Keratinocyte (primary cell): ENCODE data around the gene CCDC28B.

ENCODE experiments used
- EZH2 ChIP-seq: IDR thresholded peaks from one replicate; pipeline ENCODE4 v1.6.1; 2012; ENCODE audit warnings: inconsistent platforms, mild to moderate bottlenecking, low read length, moderate library complexity
- TF ChIP-seq, protein P1 (sequence below), 3 experiments: IDR thresholded peaks in 1 of 3; conservative IDR thresholded peaks in 1 of 3; optimal IDR thresholded peaks in 1 of 3; 2 replicates in 2 of 3; 3 replicates in 1 of 3; pipeline versions ENCODE3 to v1.5.1; 2011; ENCODE audit warnings: low read length in 3 of 3, mild to moderate bottlenecking in 3 of 3, moderate library complexity in 2 of 3, control low read depth in 1 of 3, inconsistent platforms in 1 of 3; ENCODE audit not compliant: insufficient read depth in 2 of 3; ENCODE audit errors: extremely low read depth in 1 of 3

DNA sequence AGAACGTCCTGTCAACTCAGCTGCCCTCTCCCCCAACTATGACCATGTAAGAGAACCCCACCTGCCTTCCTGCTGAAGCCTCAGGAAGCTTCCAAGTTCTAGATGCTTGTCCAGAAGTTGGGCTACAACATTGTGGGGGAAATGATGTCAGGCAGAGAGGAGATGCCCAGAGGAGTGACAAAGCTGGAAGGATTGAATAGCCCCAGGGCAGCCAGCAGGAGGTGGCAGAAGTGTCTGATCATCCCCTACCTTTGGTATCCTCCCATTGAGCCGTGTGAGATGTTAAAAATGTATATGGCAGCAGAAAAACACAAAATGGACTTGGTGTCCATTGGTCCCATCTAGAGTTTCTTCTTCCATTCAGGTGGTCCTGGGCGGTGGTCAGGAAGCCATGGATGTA, 28.4 kb downstream of the CCDC28B start:
- TF ChIP-seq EZH2: no peak
- TF ChIP-seq, protein P1, sequence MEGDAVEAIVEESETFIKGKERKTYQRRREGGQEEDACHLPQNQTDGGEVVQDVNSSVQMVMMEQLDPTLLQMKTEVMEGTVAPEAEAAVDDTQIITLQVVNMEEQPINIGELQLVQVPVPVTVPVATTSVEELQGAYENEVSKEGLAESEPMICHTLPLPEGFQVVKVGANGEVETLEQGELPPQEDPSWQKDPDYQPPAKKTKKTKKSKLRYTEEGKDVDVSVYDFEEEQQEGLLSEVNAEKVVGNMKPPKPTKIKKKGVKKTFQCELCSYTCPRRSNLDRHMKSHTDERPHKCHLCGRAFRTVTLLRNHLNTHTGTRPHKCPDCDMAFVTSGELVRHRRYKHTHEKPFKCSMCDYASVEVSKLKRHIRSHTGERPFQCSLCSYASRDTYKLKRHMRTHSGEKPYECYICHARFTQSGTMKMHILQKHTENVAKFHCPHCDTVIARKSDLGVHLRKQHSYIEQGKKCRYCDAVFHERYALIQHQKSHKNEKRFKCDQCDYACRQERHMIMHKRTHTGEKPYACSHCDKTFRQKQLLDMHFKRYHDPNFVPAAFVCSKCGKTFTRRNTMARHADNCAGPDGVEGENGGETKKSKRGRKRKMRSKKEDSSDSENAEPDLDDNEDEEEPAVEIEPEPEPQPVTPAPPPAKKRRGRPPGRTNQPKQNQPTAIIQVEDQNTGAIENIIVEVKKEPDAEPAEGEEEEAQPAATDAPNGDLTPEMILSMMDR (optimal IDR thresholded peaks at IDR 0.05 in 1 of 3, IDR thresholded peaks at IDR 0.05 in 1 of 3, conservative IDR thresholded peaks at IDR 0.05 in 1 of 3; ENCODE audit: extremely low read depth in 1 of 3, insufficient read depth in 2 of 3, low read length in 3 of 3): no peak
